H1 (cell line): ENCODE results near the gene MAP1LC3A. TPM values are rescaled to one million over a fixed set of nuclear protein-coding genes. Genes with fewer than 3 reads are reported as not detected.

Experiments used
- CTCF ChIA-PET: fragments of 300-600 bp; sonication (Branson Sonifier 250); formaldehyde crosslinking; loops from one replicate; lab custom pipeline; 2021; ENCODE audit not compliant: partially characterized antibody; lab: Charles Lee
- POLR2A ChIA-PET: fragments of 300-600 bp; sonication (Branson Sonifier 250); formaldehyde crosslinking; loops from one replicate; lab custom pipeline; 2021; ENCODE audit warnings: inconsistent platforms; ENCODE audit not compliant: partially characterized antibody; lab: Charles Lee
- DNase-seq, 2 experiments: peaks; one replicate each; pipeline versions ENCODE4 v3.0.0 to v3.0.0-alpha.2; 2010 to 2022; ENCODE audit warnings: low spot score in 2 of 2, low read depth in 1 of 2, mixed read lengths in 1 of 2
- FAIRE-seq: peaks from 2 replicates; lab custom pipeline; 2011; peaks lifted over from hg19 to GRCh38; lab: Jason Lieb, UNC
- H2AFZ ChIP-seq: 2 replicates; pipeline ENCODE4 v1.8.1; 2012; ENCODE audit warnings: low read length, inconsistent platforms
- H2AK5ac ChIP-seq: 2 replicates; pipeline ENCODE4 v1.6.1; 2013; ENCODE audit warnings: low read depth, low read length
- H2BK120ac ChIP-seq: replicated peaks from 2 replicates; pipeline ENCODE3; 2013; ENCODE audit warnings: low read depth, low read length, inconsistent platforms
- H2BK12ac ChIP-seq: 2 replicates; pipeline ENCODE4 v1.6.1; 2013; ENCODE audit warnings: low read depth, low read length
- H2BK15ac ChIP-seq: 2 replicates; pipeline ENCODE4 v1.6.1; 2013; ENCODE audit warnings: low read length
- H2BK20ac ChIP-seq: 2 replicates; pipeline ENCODE4 v1.6.1; 2013; ENCODE audit warnings: low read length
- H2BK5ac ChIP-seq: 2 replicates; pipeline ENCODE4 v1.6.1; 2013; ENCODE audit warnings: low read depth, low read length
- H3K14ac ChIP-seq: 2 replicates; pipeline ENCODE4 v1.6.1; 2013; ENCODE audit warnings: inconsistent platforms; ENCODE audit not compliant: insufficient read length
- H3K18ac ChIP-seq: 2 replicates; pipeline ENCODE4 v1.6.1; 2013; ENCODE audit warnings: low read length; ENCODE audit errors: extremely low read depth
- H3K23ac ChIP-seq: 2 replicates; pipeline ENCODE4 v1.6.1; 2013; ENCODE audit warnings: inconsistent platforms; ENCODE audit not compliant: insufficient read length
- H3K23me2 ChIP-seq: 2 replicates; pipeline ENCODE4 v1.6.1; 2013; ENCODE audit warnings: low read depth, low read length
- H3K27ac ChIP-seq: 2 replicates; pipeline ENCODE4 v1.6.1; 2011; ENCODE audit warnings: low read depth, low read length, inconsistent platforms
- H3K27me3 ChIP-seq, 4 experiments: replicated peaks in 1 of 4; 1 replicate in 1 of 4; 2 replicates in 3 of 4; pipeline versions ENCODE4 v1.6.1 to v1.8.1; 2011 to 2013; ENCODE audit warnings: low read length in 3 of 4, mild to moderate bottlenecking in 3 of 4, inconsistent platforms in 2 of 4, mixed read lengths in 2 of 4, moderate library complexity in 1 of 4; ENCODE audit not compliant: control insufficient read depth in 3 of 4, insufficient read depth in 3 of 4; ENCODE audit errors: extremely low read depth in 1 of 4
- H3K36me3 ChIP-seq, 4 experiments: 2 replicates each; pipeline versions ENCODE4 v1.6.1 to v1.8.1; 2011 to 2013; ENCODE audit warnings: mild to moderate bottlenecking in 4 of 4, low read length in 3 of 4, moderate library complexity in 2 of 4, control low read depth in 1 of 4, inconsistent platforms in 1 of 4; ENCODE audit not compliant: insufficient read depth in 4 of 4, control insufficient read depth in 2 of 4
- H3K4ac ChIP-seq: replicated peaks from 2 replicates; pipeline ENCODE3; 2013; ENCODE audit warnings: low read length, low read depth, mixed read lengths, inconsistent platforms; ENCODE audit not compliant: insufficient read length
- H3K4me1 ChIP-seq, 4 experiments: replicated peaks in 1 of 4; 1 replicate in 1 of 4; 2 replicates in 3 of 4; pipeline versions ENCODE4 v1.6.1 to v1.8.1; 2011 to 2013; ENCODE audit warnings: low read length in 3 of 4, inconsistent platforms in 2 of 4, mixed read lengths in 1 of 4; ENCODE audit not compliant: insufficient read depth in 4 of 4, control insufficient read depth in 3 of 4
- H3K4me2 ChIP-seq, 2 experiments: 2 replicates each; pipeline versions ENCODE4 v1.6.1 to v1.8.1; 2011 to 2013; ENCODE audit warnings: low read depth in 2 of 2, low read length in 2 of 2, control low read depth in 1 of 2, inconsistent platforms in 1 of 2, mild to moderate bottlenecking in 1 of 2; ENCODE audit not compliant: insufficient read depth in 1 of 2
- H3K4me3 ChIP-seq, 4 experiments: fragments of 200-600, 300-600 bp in 1 of 4; sonication (generic), shearing (Covaris generic), sonication (Bioruptor Twin) in 1 of 4; 2 replicates each; pipeline versions ENCODE4 v1.5.1 to v1.8.1; 2011 to 2016; ENCODE audit warnings: low read length in 4 of 4, low read depth in 3 of 4, control low read depth in 2 of 4, inconsistent platforms in 2 of 4, mild to moderate bottlenecking in 2 of 4, mixed read lengths in 1 of 4, moderate library complexity in 1 of 4; ENCODE audit not compliant: insufficient read depth in 2 of 4; ENCODE audit errors: extremely low read depth in 1 of 4
- H3K56ac ChIP-seq: replicated peaks from 2 replicates; pipeline ENCODE3; 2013; ENCODE audit warnings: low read depth, mild to moderate bottlenecking, mixed read lengths, low read length, inconsistent platforms; ENCODE audit not compliant: insufficient read length
- H3K79me1 ChIP-seq: 2 replicates; pipeline ENCODE4 v1.6.1; 2013; ENCODE audit warnings: low read depth, low read length, control low read depth
- H3K79me2 ChIP-seq, 2 experiments: 2 replicates each; pipeline versions ENCODE4 v1.6.1 to v1.8.1; 2012 to 2013; ENCODE audit warnings: low read length in 2 of 2, mild to moderate bottlenecking in 2 of 2, inconsistent platforms in 1 of 2; ENCODE audit not compliant: insufficient read depth in 2 of 2, control insufficient read depth in 1 of 2
- H3K9ac ChIP-seq, 4 experiments: replicated peaks in 1 of 4; 1 replicate in 1 of 4; 2 replicates in 3 of 4; pipeline versions ENCODE4 v1.6.1 to v1.8.1; 2011 to 2013; ENCODE audit warnings: low read depth in 3 of 4, low read length in 3 of 4, control low read depth in 2 of 4, mild to moderate bottlenecking in 2 of 4, moderate library complexity in 2 of 4, inconsistent platforms in 1 of 4; ENCODE audit errors: extremely low read depth in 1 of 4
- H3K9me3 ChIP-seq, 2 experiments: 2 replicates each; pipeline versions ENCODE4 v1.6.1 to v1.8.1; 2012 to 2013; ENCODE audit warnings: mild to moderate bottlenecking in 2 of 2, moderate library complexity in 2 of 2, control low read depth in 1 of 2, inconsistent platforms in 1 of 2, low read depth in 1 of 2, low read length in 1 of 2, mixed read lengths in 1 of 2; ENCODE audit not compliant: insufficient read depth in 2 of 2
- H4K20me1 ChIP-seq, 2 experiments: replicated peaks in 1 of 2; 2 replicates each; pipeline versions ENCODE3 to v1.8.1; 2011 to 2013; ENCODE audit warnings: inconsistent platforms in 2 of 2, low read length in 2 of 2, mild to moderate bottlenecking in 1 of 2; ENCODE audit not compliant: insufficient read depth in 2 of 2, control insufficient read depth in 1 of 2
- H4K5ac ChIP-seq: 2 replicates; pipeline ENCODE4 v1.6.1; 2013; ENCODE audit warnings: low read length, low read depth, mixed read lengths, inconsistent platforms; ENCODE audit not compliant: insufficient read length
- H4K8ac ChIP-seq: 2 replicates; pipeline ENCODE4 v1.8.0; 2013; ENCODE audit warnings: mild to moderate bottlenecking, moderate library complexity, low read length, inconsistent platforms; ENCODE audit not compliant: insufficient read depth; ENCODE audit errors: extremely low read depth
- H4K91ac ChIP-seq: replicated peaks from 2 replicates; pipeline ENCODE3; 2013; ENCODE audit warnings: low read length, mixed read lengths, inconsistent platforms; ENCODE audit not compliant: insufficient read length
- RAD21 ChIP-seq, 2 experiments: IDR thresholded peaks in 1 of 2; conservative IDR thresholded peaks in 1 of 2; 2 replicates each; pipeline ENCODE4 v1.6.1; 2011; ENCODE audit warnings: low read depth in 2 of 2, low read length in 2 of 2, improper control_type of control experiment in 1 of 2, inconsistent platforms in 1 of 2, mild to moderate bottlenecking in 1 of 2, moderate library complexity in 1 of 2
- ZNF274 ChIP-seq: IDR thresholded peaks from 2 replicates; pipeline ENCODE4 v1.7.0; 2012; ENCODE audit warnings: low read length, borderline replicate concordance; ENCODE audit errors: extremely low read depth
- WGBS, 2 experiments: shearing (Covaris generic) in 1 of 2; methylation state at CpG; one replicate each; pipeline versions ENCODE4 v1.1.6 to v1.1.7; 2013 to 2015; ENCODE audit warnings: low lambda C conversion rate in 2 of 2, mixed read lengths in 2 of 2, inconsistent platforms in 1 of 2, low coverage in 1 of 2, missing lambda C conversion rate in 1 of 2; ENCODE audit not compliant: insufficient replicate concordance in 2 of 2, insufficient coverage in 1 of 2, insufficient read length in 1 of 2; ENCODE audit errors: extremely low coverage in 1 of 2, missing lambda C conversion rate in 1 of 2; 5-methylcytosine and 5-hydroxymethylcytosine counted together
- polyA plus RNA-seq, 7 experiments: library from polyadenylated mRNA; depleted of rRNA in 3 of 7; stranded (reverse) in 5 of 7; unstranded in 2 of 7; fragments of >200 nt in 5 of 7; fragments of 200-250 nt in 2 of 7; gene quantifications; 1 replicate in 5 of 7; 2 replicates in 1 of 7; 4 replicates in 1 of 7; pipeline versions ENCODE4 v1.2.1 to v1.2.3, GENCODE V29; 2011 to 2013; ENCODE audit warnings: missing spikeins in 2 of 7, mixed read lengths in 2 of 7
- total RNA-seq: library from RNA; stranded (reverse); fragmentation: NEBNext Ultra II Directional; extraction: Animal tissue kit (Norgen Biotek cat#: 25700); gene quantifications from 2 replicates; pipeline ENCODE4 v1.2.1, GENCODE V29; 2021

MAP1LC3A gene
- total and polyA plus RNA-seq, 2 of the 8 experiments (the other 6 are each of a cell fraction or from before 2014, with no cell fraction given): 5.0 to 6.1 TPM

DNA sequence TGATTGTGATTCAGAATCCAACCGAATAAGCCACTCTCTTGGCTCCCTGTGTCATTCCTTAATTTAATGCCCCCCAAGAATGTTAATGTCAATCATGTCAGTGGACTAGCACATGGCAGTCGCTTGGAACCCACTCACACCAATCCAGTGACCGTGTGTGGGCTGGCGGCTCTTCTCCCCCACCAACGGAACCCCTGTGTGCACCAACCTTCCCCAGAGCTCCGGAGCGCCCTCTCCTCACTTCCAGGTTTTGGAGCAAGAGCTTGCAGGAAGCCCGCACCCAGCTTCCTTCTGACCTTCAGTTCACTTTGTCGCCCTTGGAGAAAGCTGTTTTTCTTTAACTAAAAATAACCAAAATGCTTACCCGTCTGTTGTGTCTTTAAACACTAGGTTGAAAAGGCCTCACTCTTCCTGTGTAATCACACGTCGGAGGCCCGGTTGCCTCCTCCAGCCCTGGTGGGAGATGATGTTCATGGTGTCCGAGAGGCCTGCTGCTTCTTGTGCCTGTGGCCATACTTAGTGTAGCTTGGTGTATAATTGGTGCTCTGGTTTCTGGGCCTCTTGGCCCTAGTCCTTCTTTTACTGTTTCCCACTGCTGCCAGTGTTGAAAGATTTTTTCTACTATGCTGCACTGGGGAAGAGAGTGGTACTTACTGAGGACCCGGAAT, 17.8 kb upstream of the MAP1LC3A start:
- Histone ChIP-seq H4K8ac (no peak overlapping the region), H3K27me3 (no peaks in the 10 kb centered on the region), H2BK120ac (no peak overlapping the region), H2BK5ac (no peak overlapping the region), H3K4me1 (peaks cover 0 to 8% (median 2%) of the 10 kb centered on the region in 4 experiments; a peak in 3 of 7 replicates), H2AFZ (no peak overlapping the region), H3K27ac (no peak overlapping the region), H3K79me2 (no peaks in the 10 kb centered on the region), H3K56ac (no peak overlapping the region), H3K9ac (no peak overlapping the region), H4K5ac (no peak overlapping the region), H3K79me1 (no peaks in the 10 kb centered on the region), H3K36me3 (peaks cover 7 to 15% (median 11%) of the 10 kb centered on the region in 4 experiments; a peak in 7 of 8 replicates), H2BK20ac (no peak overlapping the region), H2BK12ac (no peak overlapping the region), H3K4ac (no peak overlapping the region), H4K91ac (no peak overlapping the region), H3K23ac (no peak overlapping the region), H2AK5ac (no peak overlapping the region), H4K20me1 (peaks cover 2 to 5% of the 10 kb centered on the region in 2 experiments), H3K23me2 (peaks cover 5% of the 10 kb centered on the region; the same call in 1 of the 2 replicates), H3K4me2 (no peak overlapping the region), H3K4me3 (no peak overlapping the region), H2BK15ac (no peak overlapping the region), H3K18ac (no peak overlapping the region), H3K14ac (no peak overlapping the region), H3K9me3 (no peaks in the 10 kb centered on the region)
- CTCF ChIA-PET: interaction anchor here (0.6 to 4.9 kb wide), 6 partner anchors 8 to 471 kb away, joined by 3 to 24 read pairs (median 4); no protein-coding TSS in a partner anchor
- DNase-seq: no peak
- TF ChIP-seq ZNF274 (no peak), RAD21 (IDR thresholded peaks at IDR 0.05 in 1 of 2, conservative IDR thresholded peaks at IDR 0.05 in 1 of 2; ENCODE audit: low read depth in 2 of 2, low read length in 2 of 2) (no peak)
- FAIRE-seq: no peak
- 93% methylated on average over 14 of the region's 15 CpGs; no CpG with 5 or more reads in 1 of the 2 experiments for WGBS, 2 experiments
- POLR2A ChIA-PET: interaction anchor here (1.9 kb wide), 1 partner anchor 165 kb away, joined by 5 read pairs; no protein-coding TSS in a partner anchor
